OCI-LY3 (cell line): ENCODE data around the gene PRPH2.

Source experiments
- H2AFZ ChIP-seq: fragments of 200-600, 300-600 bp; shearing (Covaris generic); 2 replicates; pipeline ENCODE4 v1.6.0; 2014; ENCODE audit warnings: antibody characterized with exemption, low read depth, low read length
- H3K27ac ChIP-seq: fragments of 200-600, 300-600 bp; sonication (generic); 2 replicates; pipeline ENCODE4 v1.5.1; 2014; ENCODE audit warnings: mild to moderate bottlenecking, low read length, moderate library complexity, mixed read lengths
- H3K27me3 ChIP-seq: fragments of 200-600, 300-600 bp; sonication (generic); 2 replicates; pipeline ENCODE4 v1.6.1; 2014; ENCODE audit warnings: low read depth, low read length, mixed read lengths
- H3K36me3 ChIP-seq: fragments of 200-600, 300-600 bp; sonication (generic); replicated peaks from 2 replicates; pipeline ENCODE3; 2014; ENCODE audit warnings: low read depth, low read length, mixed read lengths
- H3K4me1 ChIP-seq: fragments of 300-600, 200-600 bp; sonication (generic); 2 replicates; pipeline ENCODE4 v1.6.1; 2014; ENCODE audit warnings: low read length, mixed read lengths
- H3K4me2 ChIP-seq: fragments of 200-600, 300-600 bp; sonication (generic); 2 replicates; pipeline ENCODE4 v1.6.1; 2014; ENCODE audit warnings: low read length, mixed read lengths
- H3K4me3 ChIP-seq: fragments of 300-600, 200-600 bp; sonication (generic); 2 replicates; pipeline ENCODE4 v1.5.1; 2014; ENCODE audit warnings: antibody characterized with exemption, mild to moderate bottlenecking, low read length, moderate library complexity
- H3K79me2 ChIP-seq: fragments of 300-600, 200-600 bp; shearing (Covaris generic); 2 replicates; pipeline ENCODE4 v1.6.1; 2014; ENCODE audit warnings: mild to moderate bottlenecking, low read length, mixed read lengths
- H3K9ac ChIP-seq: fragments of 300-600, 200-600 bp; shearing (Covaris generic); 2 replicates; pipeline ENCODE4 v1.6.0; 2014; ENCODE audit warnings: mild to moderate bottlenecking, low read length, moderate library complexity
- H3K9me3 ChIP-seq: fragments of 200-600, 300-600 bp; shearing (Covaris generic); 2 replicates; pipeline ENCODE4 v1.6.1; 2014; ENCODE audit warnings: low read length, mixed read lengths; ENCODE audit not compliant: insufficient read depth
- H4K20me1 ChIP-seq: fragments of 200-600, 300-600 bp; sonication (generic); 2 replicates; pipeline ENCODE4 v1.6.1; 2016; ENCODE audit warnings: low read length, mixed read lengths; ENCODE audit not compliant: insufficient read depth
- EZH2phosphoT487 ChIP-seq: fragments of 200-600 bp; shearing (Covaris generic); IDR thresholded peaks from 2 replicates; pipeline ENCODE4 v1.6.1; 2018; ENCODE audit warnings: antibody characterized with exemption, mixed run types, low read depth
- TF ChIP-seq, protein P1 (sequence below): fragments of 200-600, 300-600 bp; sonication (generic); IDR thresholded peaks from 2 replicates; pipeline ENCODE4 v1.5.1; 2014; ENCODE audit warnings: antibody characterized with exemption, low read length, low read depth

PRPH2 gene

DNA sequence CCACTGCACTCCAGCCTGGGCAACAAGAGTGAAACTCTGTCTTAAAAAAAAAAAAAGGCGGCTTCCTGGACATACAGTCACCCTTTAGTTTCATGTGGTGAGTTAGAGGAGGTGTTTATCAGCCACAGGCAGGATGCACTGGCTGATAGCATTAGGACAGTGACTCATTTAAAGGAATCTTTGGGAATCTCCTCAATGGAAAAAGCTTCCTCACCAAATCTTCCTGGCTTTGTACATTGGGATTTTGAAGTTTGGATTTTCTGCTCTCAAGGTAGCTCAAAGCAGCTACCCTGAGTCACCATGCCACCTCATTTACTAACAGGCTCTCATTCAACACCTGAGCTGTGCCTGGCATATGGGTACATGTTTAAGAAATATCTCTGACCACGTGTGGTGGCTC lies 20.2 kb downstream of the PRPH2 start:
- H2AFZ ChIP-seq = no peak overlapping the region
- H3K36me3 ChIP-seq = no peaks in the 10 kb centered on the region
- H3K4me2 ChIP-seq = no peak overlapping the region

DNA sequence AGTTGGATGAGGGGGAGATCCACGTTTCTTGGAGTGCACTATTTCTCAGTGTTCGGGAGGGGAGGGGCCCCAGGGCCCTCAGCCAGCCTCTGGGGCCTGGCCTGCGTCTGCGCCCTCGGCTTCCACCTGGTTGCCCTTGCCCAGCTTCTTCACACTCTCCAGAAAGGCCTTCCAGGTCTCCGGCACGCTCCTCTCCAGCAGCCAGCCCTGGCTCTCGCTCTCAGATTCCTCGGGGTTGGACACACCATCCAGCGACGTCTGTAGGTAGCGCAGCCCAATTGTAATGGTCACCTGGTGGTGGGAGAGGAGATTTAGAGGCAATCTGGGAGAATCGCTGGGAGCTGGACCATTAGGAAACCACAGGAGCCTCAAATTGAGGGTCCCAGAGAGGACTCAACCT lies 24.2 kb downstream of the PRPH2 start:
- Histone ChIP-seq H3K27ac (no peak overlapping the region), H2AFZ (no peak overlapping the region), H3K9me3 (no peaks in the 10 kb centered on the region), H3K27me3 (no peaks in the 10 kb centered on the region), H4K20me1 (no peaks in the 10 kb centered on the region), H3K9ac (no peak overlapping the region), H3K4me1 (no peaks in the 10 kb centered on the region), H3K4me2 (no peak overlapping the region), H3K79me2 (no peaks in the 10 kb centered on the region), H3K36me3 (peaks cover 8% of the 10 kb centered on the region), H3K4me3 (no peak overlapping the region)
- TF ChIP-seq EZH2phosphoT487 = no peak
- TF ChIP-seq, protein P1, sequence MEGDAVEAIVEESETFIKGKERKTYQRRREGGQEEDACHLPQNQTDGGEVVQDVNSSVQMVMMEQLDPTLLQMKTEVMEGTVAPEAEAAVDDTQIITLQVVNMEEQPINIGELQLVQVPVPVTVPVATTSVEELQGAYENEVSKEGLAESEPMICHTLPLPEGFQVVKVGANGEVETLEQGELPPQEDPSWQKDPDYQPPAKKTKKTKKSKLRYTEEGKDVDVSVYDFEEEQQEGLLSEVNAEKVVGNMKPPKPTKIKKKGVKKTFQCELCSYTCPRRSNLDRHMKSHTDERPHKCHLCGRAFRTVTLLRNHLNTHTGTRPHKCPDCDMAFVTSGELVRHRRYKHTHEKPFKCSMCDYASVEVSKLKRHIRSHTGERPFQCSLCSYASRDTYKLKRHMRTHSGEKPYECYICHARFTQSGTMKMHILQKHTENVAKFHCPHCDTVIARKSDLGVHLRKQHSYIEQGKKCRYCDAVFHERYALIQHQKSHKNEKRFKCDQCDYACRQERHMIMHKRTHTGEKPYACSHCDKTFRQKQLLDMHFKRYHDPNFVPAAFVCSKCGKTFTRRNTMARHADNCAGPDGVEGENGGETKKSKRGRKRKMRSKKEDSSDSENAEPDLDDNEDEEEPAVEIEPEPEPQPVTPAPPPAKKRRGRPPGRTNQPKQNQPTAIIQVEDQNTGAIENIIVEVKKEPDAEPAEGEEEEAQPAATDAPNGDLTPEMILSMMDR = no peak

More for the DNA sequence above, 20.2 kb downstream of the PRPH2 start:
- Histone ChIP-seq H3K79me2 (no peaks in the 10 kb centered on the region), H4K20me1 (no peaks in the 10 kb centered on the region), H3K27me3 (no peaks in the 10 kb centered on the region), H3K27ac (no peak overlapping the region), H3K9ac (no peak overlapping the region), H3K9me3 (no peaks in the 10 kb centered on the region), H3K4me1 (no peaks in the 10 kb centered on the region), H3K4me3 (no peak overlapping the region)
- no peak for TF ChIP-seq EZH2phosphoT487
- TF ChIP-seq, protein P1 = no peak

DNA sequence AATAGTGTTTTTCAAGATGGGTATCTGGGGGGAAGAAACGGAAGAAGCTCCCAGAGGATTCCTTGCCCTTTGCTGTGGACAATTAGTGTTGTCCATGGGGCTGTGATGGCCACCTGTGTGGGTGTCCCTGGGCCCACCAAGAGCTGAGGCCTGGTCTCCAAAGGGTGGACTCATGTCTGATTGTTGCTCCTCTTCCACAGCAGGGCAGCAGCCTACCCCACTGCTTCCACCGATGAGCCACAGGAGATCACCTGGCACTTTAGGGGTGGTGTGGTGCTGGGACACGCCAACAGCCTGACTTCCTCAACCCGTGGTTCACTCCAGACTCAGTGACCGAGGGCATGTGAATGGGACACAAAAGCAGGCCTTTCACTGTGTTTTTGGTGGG lies 25.1 kb downstream of the PRPH2 start:
- Histone ChIP-seq H3K79me2 (no peaks in the 10 kb centered on the region), H3K27me3 (no peaks in the 10 kb centered on the region), H3K4me1 (no peaks in the 10 kb centered on the region), H3K27ac (no peak overlapping the region), H3K36me3 (peaks cover 17% of the 10 kb centered on the region), H3K4me2 (no peak overlapping the region), H2AFZ (no peak overlapping the region), H3K9me3 (no peaks in the 10 kb centered on the region), H3K9ac (no peak overlapping the region), H3K4me3 (no peak overlapping the region), H4K20me1 (no peaks in the 10 kb centered on the region)
- TF ChIP-seq, protein P1 = no peak

DNA sequence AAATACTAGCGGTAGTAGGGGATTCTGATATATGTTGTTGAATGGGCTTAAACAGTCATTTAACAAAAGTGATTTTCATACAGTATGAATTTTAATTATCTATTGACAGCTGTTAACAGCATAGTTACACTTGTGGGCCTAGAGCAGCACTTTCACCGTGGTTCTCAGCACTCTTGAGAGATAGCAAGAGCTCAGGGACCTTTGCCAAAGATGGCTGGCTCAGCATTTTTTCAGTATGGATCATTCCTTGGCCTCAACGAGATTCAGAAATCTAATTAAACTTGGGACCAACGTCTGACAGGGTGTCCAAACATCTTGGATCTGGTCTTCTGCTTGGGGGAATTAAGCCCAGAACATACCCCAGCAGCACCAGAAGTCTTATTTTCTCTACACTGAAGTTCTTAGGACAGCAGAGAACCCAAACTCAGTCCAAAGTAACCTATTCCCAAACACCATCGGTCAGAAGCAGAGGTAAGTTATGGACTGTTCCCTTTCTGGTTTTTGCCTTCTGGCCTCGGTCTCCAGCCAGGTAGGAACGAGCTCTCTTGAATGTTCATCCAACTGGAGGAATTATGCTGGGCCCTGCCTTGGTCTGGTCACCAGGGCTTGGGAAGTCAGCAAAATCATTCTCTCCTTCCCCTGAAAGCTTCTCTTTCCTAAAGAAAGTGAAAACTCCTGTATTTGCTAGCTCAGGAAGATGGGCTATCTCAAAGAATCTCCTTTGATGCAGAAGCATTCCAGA lies 25.7 kb downstream of the PRPH2 start:
- Histone ChIP-seq H3K4me1 (no peaks in the 10 kb centered on the region), H3K4me2 (no peak overlapping the region), H3K9me3 (no peaks in the 10 kb centered on the region), H2AFZ (no peak overlapping the region), H3K79me2 (no peaks in the 10 kb centered on the region), H3K36me3 (peaks cover 21% of the 10 kb centered on the region), H3K4me3 (no peak overlapping the region), H3K9ac (no peak overlapping the region), H3K27ac (no peak overlapping the region), H4K20me1 (no peaks in the 10 kb centered on the region), H3K27me3 (no peaks in the 10 kb centered on the region)
- TF ChIP-seq, protein P1 = no peak
- no peak for TF ChIP-seq EZH2phosphoT487
